ENCODE data around the gene NELL2.

- TF ChIP-seq CTCF (conservative IDR thresholded peaks at IDR 0.05; ENCODE audit: low read length) (no peak), EZH2phosphoT487 (IDR thresholded peaks at IDR 0.05; ENCODE audit: borderline replicate concordance, low read depth, low read length) (no peak)
These were observed 100.2 kb downstream of the NELL2 start for GRCh38 chr12:44775901-44776300.

All from OCI-LY7 (cell line).